RKO (cell line): ENCODE results near the gene KCNK16.

Experiments used
- DNase-seq: peaks from one replicate; pipeline ENCODE4 v3.0.0-alpha.2; 2016; ENCODE audit warnings: low spot score

The KCNK16 gene

DNA sequence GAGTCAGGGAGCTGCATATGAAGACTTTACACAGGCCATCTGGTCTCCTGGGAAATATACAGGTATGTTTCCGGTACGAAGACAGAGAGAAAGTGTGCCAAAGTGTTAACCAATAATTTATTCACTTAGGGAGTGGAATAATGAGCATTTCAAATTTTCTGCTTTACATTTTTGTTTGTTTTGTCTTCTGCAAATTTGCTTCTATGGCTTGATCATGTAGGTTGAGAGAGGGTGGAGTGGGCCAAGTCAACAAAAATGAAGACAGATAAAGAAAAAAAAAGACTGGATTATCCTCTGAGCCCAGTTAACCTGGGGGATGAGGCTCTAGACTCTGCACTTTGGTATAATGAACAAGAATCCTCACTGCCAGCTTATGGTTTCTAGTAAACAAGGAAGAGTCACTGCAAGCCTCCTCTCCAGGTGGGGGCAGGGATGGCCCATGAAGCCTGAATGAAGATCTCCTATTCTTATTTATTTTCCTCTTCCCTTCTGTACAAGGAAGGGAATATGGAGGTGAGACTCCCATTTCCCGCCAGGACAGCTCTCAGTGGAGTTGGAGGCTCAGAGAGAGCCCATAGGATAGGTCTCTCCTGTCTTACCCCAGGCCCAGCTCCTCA lies 46.0 kb downstream of the KCNK16 start:
- DNase-seq: no peak

DNA sequence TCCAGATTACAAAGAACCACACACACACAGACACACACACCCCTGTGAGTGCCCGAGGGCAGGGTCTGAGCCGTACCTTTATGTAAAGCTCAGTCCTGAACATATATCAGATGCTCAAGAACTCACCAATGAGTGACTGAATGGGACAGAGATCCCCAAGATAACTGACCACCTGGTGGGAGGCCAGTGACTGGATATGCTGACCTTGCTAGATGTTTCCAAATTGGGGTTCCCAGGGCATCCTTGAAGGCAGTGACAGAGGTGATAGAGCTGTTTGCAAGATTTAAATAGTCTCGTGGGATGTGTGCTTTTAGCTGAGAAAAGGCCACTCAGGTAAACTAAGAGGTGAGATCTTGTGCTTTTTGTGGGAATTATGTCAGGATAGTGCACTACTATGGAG lies 47.6 kb downstream of the KCNK16 start:
- DNase-seq: no peak

DNA sequence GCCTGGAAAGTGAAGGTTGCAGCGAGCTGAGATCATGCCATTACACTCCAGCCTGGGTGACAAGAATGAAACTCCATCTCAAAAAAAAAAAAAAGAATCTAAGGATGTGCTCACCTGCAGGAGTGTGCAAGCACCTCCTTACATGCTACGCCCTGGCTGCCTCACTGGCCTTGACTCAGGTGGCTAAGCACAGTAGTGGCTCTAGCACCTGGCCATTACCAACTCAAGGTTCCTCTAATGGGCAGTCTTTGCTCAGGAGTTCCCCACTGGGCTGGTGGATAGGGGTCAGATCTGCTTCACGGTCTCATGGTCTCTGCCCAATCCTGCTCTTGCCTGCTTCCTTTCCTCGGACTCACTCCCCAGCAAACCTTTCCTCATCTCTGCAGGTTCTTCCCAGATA lies 48.0 kb downstream of the KCNK16 start:
- no peak for DNase-seq

DNA sequence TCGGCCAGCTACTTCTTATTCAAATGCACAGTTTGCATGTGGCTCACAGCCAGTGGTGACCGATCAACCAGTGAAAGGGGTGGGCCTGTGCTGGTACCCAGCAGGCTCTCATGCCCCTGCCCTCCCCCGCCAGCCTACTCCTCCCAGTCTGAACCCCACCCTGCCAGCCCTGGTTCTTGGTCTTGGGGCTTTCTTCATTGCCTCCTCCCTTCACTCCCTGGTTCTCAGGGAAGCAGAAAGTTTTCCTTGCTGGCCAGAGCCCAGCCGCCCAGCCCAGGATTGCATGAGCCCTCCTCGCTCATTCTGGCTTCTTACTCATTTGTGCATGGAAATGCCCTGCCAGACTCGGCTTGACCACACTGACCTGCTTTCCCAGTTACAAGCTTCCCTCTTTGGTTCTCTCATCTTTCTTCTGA lies 49.1 kb downstream of the KCNK16 start:
- DNase-seq: no peak

DNA sequence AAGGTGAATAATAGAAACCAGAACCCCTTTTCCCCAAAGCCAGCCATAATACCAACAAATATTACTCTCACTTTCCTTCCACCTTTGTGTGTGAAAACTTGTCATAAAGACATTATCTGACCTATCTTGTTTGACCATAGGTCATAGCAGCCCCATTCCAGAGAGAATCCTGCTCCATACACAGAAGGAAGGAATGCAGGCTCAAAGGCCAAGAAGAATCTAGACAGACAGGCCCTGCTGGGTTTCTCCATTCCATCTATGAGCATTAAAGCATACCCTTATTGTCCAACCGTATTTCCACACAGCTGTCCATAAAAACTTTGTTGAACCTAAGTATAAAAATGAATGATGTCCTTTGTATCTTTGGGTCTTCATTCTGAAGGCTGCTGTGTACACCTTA lies 52.5 kb downstream of the KCNK16 start:
- no peak for DNase-seq

DNA sequence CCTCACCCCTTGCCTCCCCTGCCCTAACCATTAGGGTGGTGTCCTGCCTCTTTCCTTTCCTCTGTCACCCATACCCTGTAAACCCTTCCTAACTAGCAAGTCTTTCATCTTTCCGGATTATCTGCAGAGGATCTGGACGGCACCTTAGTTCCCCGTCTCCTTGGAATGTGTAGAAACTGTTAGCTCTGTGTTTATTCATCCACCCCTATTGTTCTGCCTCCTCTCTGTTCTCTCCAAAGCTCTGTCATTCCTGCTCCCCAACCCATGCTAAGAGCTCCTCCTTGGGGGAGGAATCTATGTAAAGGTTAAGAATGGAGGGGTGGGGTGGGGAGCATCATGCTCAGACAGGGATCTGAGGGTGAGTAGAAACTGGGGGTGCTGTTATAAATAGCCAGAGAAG lies 53.8 kb downstream of the KCNK16 start:
- DNase-seq: no peak

DNA sequence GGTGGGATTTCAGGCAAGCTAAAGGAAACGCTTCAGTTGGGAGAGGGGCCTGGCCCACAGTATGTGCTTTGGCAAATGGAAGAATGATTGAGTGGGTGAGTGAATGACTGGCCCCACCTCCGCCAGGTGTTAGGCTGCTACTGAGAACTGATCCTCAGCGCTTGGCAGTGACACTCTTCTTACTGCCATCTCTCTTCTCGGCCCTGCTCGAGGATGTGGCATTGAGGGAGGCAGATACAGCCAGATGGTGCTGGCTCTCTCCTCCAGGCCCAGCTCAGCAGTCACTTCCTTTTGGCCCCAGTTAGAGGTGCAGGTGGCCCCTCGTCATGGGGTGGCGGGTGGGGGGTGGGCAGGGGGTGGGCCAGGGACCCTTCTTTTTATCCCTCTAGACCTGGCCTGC lies 54.3 kb downstream of the KCNK16 start:
- no peak for DNase-seq

DNA sequence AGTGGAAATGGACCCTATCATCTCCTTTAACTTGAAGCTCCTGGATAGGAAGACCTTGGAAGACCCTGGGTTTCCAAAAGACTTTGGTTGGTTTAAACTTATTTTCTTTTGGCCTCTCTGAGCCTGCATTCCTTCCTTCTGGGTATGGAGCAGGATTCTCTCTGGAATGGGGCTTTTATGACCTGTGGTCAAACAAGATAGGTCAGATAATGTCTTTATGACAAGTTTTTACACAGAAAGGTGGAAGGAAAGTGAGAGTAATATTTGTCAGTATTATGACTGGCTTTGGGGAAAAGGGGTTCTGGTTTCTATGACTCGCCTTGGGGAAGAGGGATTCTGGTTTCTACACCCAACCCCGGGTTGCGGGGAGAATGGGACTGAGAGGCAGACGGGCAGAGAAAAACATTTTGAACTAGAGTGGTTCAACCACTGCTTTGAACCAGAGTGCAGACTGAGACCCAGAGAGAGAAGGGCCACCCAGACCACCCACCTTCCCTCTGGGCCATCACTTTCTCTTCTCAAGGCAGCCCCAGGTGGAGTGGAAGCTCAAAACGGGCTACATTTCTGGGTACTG lies 55.6 kb downstream of the KCNK16 start:
- DNase-seq: no peak

DNA sequence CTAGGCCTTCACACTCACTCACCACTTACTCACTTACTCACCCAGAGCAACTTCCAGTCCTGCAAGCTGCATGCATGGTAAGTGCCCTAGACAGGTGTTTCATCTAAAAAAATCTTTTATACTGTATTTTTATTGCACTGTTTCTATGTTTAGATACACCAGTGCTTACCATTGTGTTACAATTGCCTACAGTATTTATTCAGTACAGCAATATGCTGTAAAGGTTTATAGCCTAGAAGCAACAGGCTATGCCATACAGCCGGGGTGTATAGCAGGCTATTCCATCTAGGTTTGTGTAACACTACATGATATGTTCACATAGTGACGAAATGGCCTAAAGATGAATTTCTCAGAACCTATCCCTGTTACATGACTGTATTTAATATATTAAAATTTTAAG lies 56.1 kb downstream of the KCNK16 start:
- no peak for DNase-seq
